Hepatocyte (in vitro differentiated cells): ENCODE measurements around the gene STS. TPM values are rescaled to one million over a fixed set of nuclear protein-coding genes. Genes with fewer than 3 reads are reported as not detected.

Experiments used
- DNase-seq: peaks from one replicate; pipeline ENCODE4 v3.0.0-alpha.2; 2016; ENCODE audit warnings: low spot score
- H2AFZ ChIP-seq: fragments of 200-600 bp; sonication (generic); 2 replicates; pipeline ENCODE4 v1.6.0; 2016; ENCODE audit warnings: antibody characterized with exemption, mild to moderate bottlenecking
- H3K27ac ChIP-seq: fragments of 200-600 bp; sonication (generic); 2 replicates; pipeline ENCODE4 v1.5.1; 2016; ENCODE audit warnings: mild to moderate bottlenecking
- H3K27me3 ChIP-seq: fragments of 200-600 bp; sonication (generic); 2 replicates; pipeline ENCODE4 v1.6.1; 2016
- H3K36me3 ChIP-seq: fragments of 200-600 bp; sonication (generic); replicated peaks from 2 replicates; pipeline ENCODE4 v1.5.1; 2016; ENCODE audit warnings: low read depth; ENCODE audit not compliant: insufficient read depth
- H3K4me1 ChIP-seq: fragments of 200-600 bp; sonication (generic); 2 replicates; pipeline ENCODE4 v1.5.1; 2016; ENCODE audit warnings: mild to moderate bottlenecking, moderate library complexity; ENCODE audit not compliant: insufficient read depth
- H3K4me2 ChIP-seq: fragments of 200-600 bp; sonication (generic); 2 replicates; pipeline ENCODE4 v1.6.0; 2016
- H3K4me3 ChIP-seq: fragments of 200-600 bp; sonication (generic); 2 replicates; pipeline ENCODE4 v1.5.1; 2016; ENCODE audit warnings: mild to moderate bottlenecking
- H3K79me2 ChIP-seq: fragments of 200-600 bp; sonication (generic); 2 replicates; pipeline ENCODE4 v1.6.0; 2017; ENCODE audit warnings: mild to moderate bottlenecking
- H3K9me2 ChIP-seq: fragments of 200-600 bp; sonication (generic); replicated peaks from 2 replicates; pipeline ENCODE4 v1.6.0; 2017; ENCODE audit warnings: mild to moderate bottlenecking; ENCODE audit not compliant: insufficient read depth
- H3K9me3 ChIP-seq: fragments of 200-600 bp; sonication (generic); 2 replicates; pipeline ENCODE4 v1.5.1; 2016; ENCODE audit warnings: low read depth, mild to moderate bottlenecking
- H4K20me1 ChIP-seq: fragments of 200-600 bp; sonication (generic); 2 replicates; pipeline ENCODE4 v1.6.0; 2016; ENCODE audit warnings: mild to moderate bottlenecking; ENCODE audit not compliant: insufficient read depth, poor library complexity, severe bottlenecking
- CTCF ChIP-seq: fragments of 200-600 bp; sonication (generic); IDR thresholded peaks from 2 replicates; pipeline ENCODE4 v1.5.1; 2016; ENCODE audit warnings: antibody characterized with exemption, mild to moderate bottlenecking; ENCODE audit not compliant: poor library complexity
- EZH2 ChIP-seq: fragments of 200-600 bp; sonication (generic); IDR thresholded peaks from 2 replicates; pipeline ENCODE4 v1.6.1; 2016; ENCODE audit warnings: antibody characterized with exemption, mild to moderate bottlenecking, borderline replicate concordance
- EZH2phosphoT487 ChIP-seq: fragments of 200-600 bp; sonication (generic); IDR thresholded peaks from one replicate; pipeline ENCODE4 v1.6.1; 2018; ENCODE audit warnings: antibody characterized with exemption, mild to moderate bottlenecking, low read depth, moderate library complexity; ENCODE audit not compliant: unreplicated experiment, severe bottlenecking
- WGBS: methylation state at CpG from one replicate; pipeline ENCODE4 v1.1.6; 2016; ENCODE audit warnings: low lambda C conversion rate; ENCODE audit errors: missing lambda C conversion rate; 5-methylcytosine and 5-hydroxymethylcytosine counted together
- polyA plus RNA-seq: library from polyadenylated mRNA; unstranded; fragments of >200 nt; fragmentation: Nextera tagmentation; extraction: Ambion mirVana; gene quantifications from 2 replicates; pipeline ENCODE4 v1.2.1, GENCODE V29; 2016
- total RNA-seq: library from RNA; depleted of rRNA; stranded (reverse); fragments of >200 nt; gene quantifications from 2 replicates; pipeline ENCODE4 v1.2.3, GENCODE V29; 2014

The STS gene
- total and polyA plus RNA-seq, 2 experiments from 2014 or later, result 4.4 to 6.5 TPM

GRCh38 chrX:7147978-7148854, 704 bp downstream of the STS start, which contains the start of gene PUDP:
PUDP (minus strand) TSS chrX:7148153; CDS start chrX:7148113, 40 bp downstream.
- WGBS, result 39% methylated on average over 54 of the region's 76 CpGs
- H3K36me3 ChIP-seq, result no peaks in the 10 kb centered on the region
- H3K27ac ChIP-seq, result peak within 1 kb of the TSS; percentile 97
- no peaks in the 10 kb centered on the region for H3K9me2 ChIP-seq
- peaks cover 5% of the 10 kb centered on the region for H3K79me2 ChIP-seq
- no peaks in the 10 kb centered on the region for H4K20me1 ChIP-seq
- no peaks in the 10 kb centered on the region for H3K9me3 ChIP-seq
- DNase-seq, result peak; percentile 94
- H3K27me3 ChIP-seq, result no peaks in the 10 kb centered on the region
- TF ChIP-seq CTCF, result peak; percentile 24
- TF ChIP-seq EZH2phosphoT487, result no peak
- H2AFZ ChIP-seq, result peak within 1 kb of the TSS; percentile 92
- H3K4me2 ChIP-seq, result peak within 1 kb of the TSS; percentile 81
- H3K4me3 ChIP-seq, result peak within 1 kb of the TSS; percentile 94
- H3K4me1 ChIP-seq, result no peaks in the 10 kb centered on the region

GRCh38 chrX:7149411-7149810, 1.9 kb downstream of the STS start:
- Histone ChIP-seq H3K36me3 (no peaks in the 10 kb centered on the region), H3K79me2 (peaks cover 5% of the 10 kb centered on the region), H3K27ac (no peak overlapping the region), H3K4me3 (no peak overlapping the region), H3K9me2 (no peaks in the 10 kb centered on the region), H3K27me3 (no peaks in the 10 kb centered on the region), H3K4me1 (no peaks in the 10 kb centered on the region), H3K4me2 (no peak overlapping the region), H3K9me3 (no peaks in the 10 kb centered on the region), H4K20me1 (no peaks in the 10 kb centered on the region), H2AFZ (no peak overlapping the region)
- WGBS, result 82% methylated on average over 5 of the region's 5 CpGs
- no peak for TF ChIP-seq EZH2phosphoT487
- no peak for TF ChIP-seq EZH2
- TF ChIP-seq CTCF, result no peak
- DNase-seq, result no peak

GRCh38 chrX:7153231-7153630, 5.7 kb downstream of the STS start:
- Histone ChIP-seq H4K20me1 (no peaks in the 10 kb centered on the region), H3K9me2 (no peaks in the 10 kb centered on the region), H3K27ac (no peak overlapping the region), H3K4me1 (no peaks in the 10 kb centered on the region), H2AFZ (no peak overlapping the region), H3K79me2 (no peaks in the 10 kb centered on the region), H3K4me2 (no peak overlapping the region), H3K27me3 (no peaks in the 10 kb centered on the region), H3K9me3 (no peaks in the 10 kb centered on the region), H3K4me3 (no peak overlapping the region), H3K36me3 (no peaks in the 10 kb centered on the region)
- WGBS, result no CpG with 5 or more reads among the region's 2 CpGs
- no peak for DNase-seq
- no peak for TF ChIP-seq EZH2phosphoT487
- TF ChIP-seq CTCF, result no peak
- TF ChIP-seq EZH2, result no peak
